GM19372 (cell line): ENCODE measurements around the gene CACNA2D1.

Experiments used
- ATAC-seq: cut with Tn5 transposase; IDR thresholded peaks from one replicate; pipeline ENCODE4 v1.9.1; 2021; ENCODE audit warnings: mild to moderate bottlenecking, low read depth, moderate library complexity; ENCODE audit not compliant: unreplicated experiment

CACNA2D1 gene

DNA sequence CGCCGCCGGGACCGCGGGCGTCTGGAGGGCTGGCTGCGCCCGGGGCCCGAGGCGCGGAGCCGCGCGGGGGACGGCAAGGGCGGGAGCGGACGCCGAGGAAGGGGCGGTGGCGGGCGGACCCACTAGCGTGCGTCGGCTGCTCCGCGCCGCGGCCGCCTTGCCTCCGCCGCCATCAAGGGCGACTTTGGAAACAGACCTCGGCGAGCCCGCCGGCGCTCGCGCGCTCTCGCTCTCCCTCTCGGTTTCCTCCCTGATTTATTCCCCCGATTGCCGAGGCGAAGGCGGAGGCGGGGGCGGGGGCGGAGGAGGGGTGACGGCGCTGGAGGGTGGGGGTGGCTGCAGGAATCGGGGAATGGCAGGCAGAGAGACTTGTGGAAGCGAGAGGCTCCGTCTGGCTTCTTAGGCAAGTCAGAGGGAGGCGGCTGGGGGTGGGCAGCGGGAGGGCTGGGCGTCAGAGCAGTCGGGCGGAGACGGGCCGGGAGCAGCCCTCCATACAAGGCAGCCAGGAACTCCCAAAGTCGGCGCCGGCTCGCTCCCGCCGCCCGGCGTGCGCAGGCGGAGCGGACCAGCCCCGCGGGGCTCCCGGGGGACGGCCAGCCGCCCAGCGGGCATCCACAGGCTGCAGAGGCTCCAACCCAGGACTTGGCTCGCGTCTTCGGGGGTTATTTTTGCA, at the start of gene CACNA2D1:
CACNA2D1 (minus strand) TSS at position 231 of the 673 bp plus-strand sequence.
- no peak for ATAC-seq

DNA sequence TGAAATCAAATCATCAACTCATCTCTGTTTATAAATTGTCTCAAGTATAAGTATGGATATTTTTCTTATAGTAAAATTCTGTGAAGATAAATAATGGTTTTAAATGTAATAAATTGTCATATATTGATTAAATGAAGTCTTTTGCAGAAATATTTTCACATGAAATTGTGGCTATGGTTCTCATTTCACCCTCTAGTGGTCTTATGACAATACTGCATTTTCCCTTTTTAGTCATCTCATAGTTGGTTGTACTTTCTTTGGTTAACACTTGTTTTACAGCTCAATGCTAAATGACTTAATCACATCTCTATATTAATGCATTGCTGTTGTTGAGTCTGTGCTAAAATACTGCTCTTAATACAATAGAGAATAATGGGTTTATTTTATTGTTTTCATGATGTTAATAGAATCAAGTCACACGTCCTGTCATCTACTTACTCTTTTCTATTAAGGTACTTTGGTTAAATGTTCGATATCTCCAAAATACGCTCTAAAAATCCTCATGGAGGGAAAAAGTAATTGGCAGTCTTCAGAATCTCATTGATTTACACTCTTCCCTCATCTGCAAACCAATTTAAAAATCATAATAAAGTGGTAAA, 38.0 kb upstream of the CACNA2D1 start:
- ATAC-seq = no peak

DNA sequence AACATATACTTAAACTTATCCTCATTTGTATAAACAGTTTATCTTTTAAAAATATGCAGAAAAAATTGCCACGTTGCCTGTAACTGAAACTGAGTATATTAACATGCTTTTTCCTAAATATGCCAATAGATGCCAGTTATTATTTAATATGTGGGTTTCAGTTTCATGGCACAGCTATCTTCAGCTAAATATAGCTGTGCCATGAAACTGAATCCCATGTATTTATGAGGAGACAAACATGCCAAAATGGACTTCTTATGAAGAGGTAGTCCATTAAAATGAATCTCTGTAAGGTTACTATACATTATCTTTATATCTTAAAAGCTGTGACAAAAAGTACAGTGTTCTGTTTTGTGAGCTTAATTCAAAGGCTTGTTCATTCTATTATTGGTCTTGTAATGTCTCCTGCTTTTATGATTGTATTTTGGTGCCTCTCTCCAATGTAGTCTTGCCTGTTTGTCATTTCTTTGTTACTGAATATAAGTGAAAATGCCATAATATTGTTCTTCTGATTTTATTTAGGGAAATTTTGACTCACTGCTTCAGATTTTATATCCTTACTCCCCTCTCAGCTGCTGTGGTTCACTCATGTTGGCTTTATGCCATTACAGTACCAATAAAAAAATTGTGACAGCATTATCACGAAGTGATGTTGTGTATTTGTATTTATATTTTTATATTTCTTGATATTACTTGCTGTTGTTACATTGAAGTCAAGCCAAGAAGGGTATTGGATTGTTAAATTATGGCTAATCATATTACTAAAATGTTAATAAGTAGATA, 34.3 kb upstream of the CACNA2D1 start:
- ATAC-seq = no peak

DNA sequence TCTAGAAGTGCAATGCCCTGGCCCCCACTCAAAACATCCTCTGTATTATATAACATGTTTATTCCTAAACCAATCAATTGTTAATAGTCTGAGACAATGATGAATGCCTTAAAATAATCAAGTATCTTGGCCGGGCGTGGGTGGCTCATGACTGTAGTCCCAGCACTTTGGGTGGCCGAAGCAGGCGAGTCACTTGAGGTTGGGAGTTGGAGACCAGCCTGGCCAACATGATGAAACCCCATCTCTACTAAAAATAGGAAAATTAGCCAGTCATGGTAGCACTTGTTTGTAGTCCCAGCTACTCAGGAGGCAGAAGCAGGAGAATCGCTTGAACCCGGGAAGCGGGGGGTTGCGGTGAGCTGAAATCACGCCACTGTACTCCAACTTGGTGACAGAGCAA, 29.4 kb upstream of the CACNA2D1 start:
- ATAC-seq = no peak

DNA sequence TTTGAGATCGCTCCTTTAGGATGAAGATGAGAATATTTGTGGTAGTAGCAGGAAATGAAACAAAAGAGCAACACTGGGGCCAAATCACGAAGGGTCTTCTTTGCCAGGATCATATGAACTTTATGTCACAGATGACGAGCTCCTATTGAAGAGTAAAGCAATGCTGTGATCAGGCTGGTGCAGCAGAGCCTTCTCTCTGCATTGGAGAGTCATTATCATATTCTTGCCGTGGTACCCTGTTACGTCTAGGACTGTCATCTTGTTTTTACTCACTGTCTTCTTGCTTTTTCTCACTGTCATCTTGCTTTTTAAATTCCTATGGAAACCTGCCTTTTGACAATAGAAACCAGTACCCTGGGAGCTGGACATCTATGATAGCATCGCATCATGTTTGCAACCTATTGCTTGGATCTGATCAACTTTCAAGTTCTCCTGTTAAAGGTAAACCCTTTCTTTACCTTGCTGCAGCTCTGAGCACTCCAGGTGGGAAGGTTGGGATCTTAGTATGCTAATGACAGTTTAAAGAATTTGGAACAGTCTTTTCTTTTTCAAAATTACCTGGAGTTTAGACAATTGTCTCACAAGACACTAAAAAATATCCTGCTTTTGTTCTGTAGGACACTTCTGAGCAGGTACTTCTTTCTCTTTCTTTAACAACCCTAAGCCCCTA, 27.9 kb upstream of the CACNA2D1 start:
- no peak for ATAC-seq

DNA sequence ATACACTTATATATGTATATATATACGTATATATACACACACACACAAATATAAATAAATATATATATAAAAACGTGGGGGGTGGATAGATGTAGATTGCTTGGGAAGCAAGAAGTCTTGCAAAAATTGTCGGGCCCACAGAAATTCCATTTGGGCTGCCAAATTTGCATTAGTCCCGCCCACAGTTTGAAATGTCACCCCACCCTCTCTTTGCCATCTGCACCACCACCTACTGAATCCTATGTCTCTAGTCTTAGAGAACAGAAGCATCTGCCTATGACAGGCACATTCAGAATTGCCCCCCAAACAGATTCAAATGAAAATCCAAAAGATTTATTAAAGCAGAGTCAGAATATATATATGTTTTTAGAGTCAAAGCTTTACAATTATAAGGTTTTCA, 25.6 kb upstream of the CACNA2D1 start:
- no peak for ATAC-seq

DNA sequence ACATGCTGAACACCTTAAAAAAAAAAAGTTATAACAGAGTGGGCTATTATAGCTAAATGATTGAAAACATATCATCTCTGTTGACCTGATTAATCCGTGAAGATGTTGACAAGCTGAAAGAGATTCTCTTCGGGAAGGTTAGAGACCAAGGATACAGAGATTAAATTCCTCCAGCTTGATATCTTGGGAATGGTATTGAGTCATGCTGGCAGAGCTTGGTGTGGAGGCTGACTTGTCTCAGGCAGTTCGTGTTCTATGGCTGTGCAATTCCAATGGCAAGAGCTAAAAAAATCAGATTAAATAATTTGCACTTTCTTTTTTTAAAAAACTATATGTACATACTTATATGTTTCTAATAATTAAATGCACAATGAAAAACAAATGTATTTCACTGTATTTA, 24.9 kb upstream of the CACNA2D1 start:
- no peak for ATAC-seq

DNA sequence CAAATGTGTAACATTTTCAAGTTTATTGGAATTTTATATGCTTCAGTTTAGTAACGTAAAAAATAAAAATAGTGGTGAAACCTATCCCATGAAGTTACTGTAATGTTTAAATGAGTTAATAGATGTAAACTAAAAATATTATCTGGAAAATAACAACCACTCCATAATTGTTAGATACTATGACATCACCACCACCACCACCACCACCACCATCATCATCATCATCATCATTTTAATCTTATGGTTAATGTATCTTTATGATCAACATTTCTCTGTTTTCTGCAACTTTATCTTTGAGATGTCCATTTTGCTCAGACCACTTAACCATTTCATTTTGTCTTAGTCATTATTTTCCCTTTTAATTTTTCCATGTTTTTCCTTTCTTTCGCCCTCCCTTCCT, 23.4 kb upstream of the CACNA2D1 start:
- no peak for ATAC-seq

DNA sequence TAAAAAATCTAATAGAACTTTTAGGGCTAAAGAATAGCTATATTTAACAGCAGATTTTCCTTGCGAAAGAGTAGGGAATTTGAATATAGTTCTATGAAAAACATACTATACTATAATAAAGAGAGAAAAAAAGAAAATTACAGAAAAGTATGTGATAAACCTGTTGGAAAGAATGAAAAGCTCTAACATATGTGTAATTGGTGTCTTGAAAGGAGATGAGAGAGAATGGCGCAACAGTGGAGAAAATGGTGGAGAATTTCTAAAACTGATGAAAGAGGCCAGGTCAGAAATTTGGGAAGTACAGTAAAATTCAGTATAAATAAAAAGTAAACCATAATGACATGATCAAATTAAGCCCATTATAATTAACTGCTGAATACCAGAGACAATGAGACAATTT, 20.8 kb upstream of the CACNA2D1 start:
- no peak for ATAC-seq

DNA sequence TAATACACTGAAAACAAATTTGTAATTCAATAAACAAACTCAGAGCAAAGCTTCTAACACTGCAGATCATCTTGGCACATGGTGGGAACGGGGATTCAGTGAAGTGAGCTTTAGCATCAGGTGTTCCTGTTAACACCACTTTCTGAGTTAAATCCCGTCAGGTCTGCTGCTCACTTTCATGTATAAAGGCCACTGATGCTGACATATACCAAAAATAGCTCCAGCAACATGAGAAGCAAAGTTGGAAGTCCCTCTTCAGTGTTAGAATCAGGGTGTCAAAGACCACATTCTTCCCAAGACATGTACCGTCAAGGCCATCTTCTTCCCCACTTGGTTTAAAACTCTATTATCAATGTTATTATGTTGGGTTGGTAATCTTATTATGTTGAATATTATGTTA, 11.7 kb upstream of the CACNA2D1 start:
- ATAC-seq = no peak

DNA sequence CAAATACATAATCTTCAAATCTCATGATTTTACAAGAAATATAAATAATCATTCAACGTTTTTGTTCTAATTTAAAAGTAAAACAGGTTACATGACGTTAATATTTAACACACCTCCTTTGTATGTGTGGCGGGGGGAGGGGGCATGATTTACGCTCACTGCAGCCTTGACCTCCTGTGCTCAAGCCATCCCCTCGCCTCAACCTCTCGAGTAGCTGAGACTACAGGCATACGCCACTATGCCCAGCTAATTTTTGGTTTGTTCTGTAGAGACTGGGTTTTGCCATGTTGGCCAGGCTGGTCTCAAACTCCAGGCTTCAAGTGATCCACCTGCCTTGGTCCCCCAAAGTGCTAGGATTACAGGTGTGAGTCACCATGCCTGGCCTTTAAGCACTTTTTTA, 7.2 kb upstream of the CACNA2D1 start:
- no peak for ATAC-seq

DNA sequence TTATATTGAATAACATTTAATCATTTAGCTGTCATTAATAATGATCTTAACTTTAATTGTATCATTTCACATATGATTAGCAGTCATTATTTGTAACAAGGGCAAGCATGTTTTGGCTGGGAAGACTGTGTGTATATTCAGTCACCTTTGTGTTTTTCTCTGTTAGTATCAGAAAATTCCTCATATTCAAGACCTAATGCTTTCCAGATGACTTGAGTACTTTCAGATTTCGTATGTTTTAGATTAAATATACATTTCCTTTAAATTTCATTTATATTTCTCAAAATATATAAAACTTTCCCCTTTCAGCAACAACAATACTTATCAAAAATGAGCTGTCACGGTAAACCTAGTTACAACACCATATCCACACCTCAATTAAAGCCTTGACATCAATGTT, 6.3 kb upstream of the CACNA2D1 start:
- ATAC-seq = no peak

DNA sequence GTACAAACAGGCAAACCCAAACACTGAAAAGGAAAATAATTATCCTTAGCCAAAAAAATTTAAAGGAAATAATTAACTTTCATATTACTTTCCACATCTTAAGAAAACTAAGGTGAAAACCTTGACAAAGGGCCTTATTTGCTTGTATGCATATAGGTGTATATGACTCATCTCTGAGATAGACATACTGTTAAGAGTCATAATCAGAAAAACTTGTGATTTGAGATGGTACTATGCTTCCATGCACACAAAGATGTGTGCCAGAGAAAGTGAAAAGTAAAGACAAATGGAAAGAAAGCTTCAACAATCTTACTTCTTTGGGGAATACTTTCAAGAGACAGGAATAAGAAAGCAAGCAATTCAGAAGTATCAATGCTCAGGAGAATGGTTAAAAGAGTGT, 3.3 kb upstream of the CACNA2D1 start:
- no peak for ATAC-seq

DNA sequence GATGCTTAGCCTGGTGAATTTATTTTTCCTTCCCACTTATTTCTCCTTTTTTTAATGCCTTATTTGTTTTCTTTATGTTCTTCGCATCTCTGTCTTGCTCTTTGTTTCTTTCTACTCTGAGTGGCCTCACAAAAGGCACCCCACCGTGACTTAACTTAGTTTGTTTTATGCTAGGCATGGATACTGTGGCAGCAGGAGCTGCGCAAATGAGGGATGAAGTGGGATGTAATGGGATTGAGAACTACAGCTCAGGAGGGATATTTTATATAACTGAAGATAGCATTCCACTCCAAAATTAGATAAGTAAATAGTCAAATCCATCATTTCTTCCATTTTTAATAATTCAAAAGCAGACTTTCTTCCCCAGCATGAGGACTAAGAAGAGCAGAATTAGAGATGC, 1.7 kb upstream of the CACNA2D1 start:
- no peak for ATAC-seq

DNA sequence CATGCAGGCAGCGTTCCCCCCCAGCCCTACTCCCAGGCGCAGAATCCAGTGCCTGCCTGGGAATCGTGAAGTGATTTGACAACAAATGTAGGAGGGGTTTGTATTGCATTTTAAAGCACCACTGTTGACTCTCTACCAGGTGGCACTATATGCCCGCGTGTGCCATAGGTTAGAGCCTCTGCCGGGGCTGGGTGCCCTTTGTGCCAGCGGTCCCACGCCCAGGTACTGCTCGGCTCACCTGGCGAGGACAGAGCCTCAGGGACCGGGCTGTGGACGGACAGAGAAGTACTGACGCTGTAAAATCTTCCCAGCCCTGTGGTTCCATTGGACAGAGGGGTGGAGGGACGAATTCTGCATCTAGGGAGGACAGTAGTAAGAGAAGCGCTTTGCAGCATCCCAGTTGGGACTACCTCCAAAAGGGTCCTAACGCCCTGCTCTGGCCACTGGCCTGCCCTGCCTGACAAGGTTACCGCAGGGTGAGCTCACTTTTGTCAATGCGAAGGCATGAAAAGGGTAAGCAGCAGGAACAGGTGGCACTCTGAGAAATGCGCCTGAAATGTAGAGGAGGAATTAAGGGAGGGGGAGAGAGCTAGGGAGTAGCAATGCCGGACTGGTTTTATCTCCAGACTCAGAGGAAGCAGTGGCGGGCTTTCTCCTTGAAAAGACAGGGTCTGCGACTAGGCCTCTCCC, 788 bp upstream of the CACNA2D1 start:
- ATAC-seq = no peak

DNA sequence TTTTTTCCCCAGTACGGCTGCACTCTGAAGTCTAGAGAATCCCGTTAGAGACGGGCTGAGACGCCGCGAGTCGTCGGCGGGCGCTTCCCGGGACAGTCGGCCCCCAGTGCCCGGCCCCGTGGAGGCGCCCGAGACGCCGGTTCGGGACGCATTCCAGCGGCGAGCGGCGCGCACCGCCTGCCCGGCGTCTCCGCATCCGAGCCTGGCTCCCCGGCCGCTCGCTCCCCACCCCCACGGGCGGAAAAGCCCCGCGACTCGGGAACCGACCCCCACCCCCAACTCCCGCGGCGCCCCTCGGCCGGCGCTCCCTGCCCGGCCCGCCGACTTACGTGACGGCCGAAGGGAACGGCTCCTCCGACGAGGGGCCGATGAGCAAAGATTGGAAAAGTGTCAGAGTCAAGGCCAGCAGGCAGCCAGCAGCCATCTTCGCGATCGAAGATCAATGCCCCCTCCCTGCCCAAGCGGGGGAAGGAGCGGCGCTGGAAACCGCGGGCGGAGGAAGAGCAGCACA, 486 bp downstream of the CACNA2D1 start:
- no peak for ATAC-seq

DNA sequence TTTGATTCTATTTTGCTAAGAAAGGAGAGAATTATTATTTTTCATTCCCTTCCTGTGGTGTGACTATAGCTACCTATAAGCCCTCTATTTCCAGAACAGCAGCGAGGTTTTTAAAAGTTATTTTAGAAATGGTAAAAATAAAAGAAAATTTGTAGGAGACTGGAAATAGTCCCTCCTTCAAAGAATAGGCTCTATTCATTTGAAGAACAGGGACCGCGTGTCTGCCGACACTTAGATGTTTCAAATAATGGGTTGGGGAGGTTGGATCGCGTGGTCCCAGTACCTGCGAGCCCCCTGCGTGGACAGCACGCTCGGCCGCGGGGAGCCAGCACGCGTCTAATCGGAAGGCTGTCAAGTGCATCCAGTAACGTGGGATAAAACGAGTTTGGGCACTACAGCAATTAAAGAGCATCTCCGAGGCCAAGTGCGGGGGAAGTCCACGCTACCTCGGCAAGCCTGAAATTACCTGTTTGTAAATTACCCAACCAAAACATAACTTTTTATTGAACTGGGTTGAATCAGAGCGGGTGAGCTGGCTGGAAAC, 1.0 kb downstream of the CACNA2D1 start:
- ATAC-seq = no peak

DNA sequence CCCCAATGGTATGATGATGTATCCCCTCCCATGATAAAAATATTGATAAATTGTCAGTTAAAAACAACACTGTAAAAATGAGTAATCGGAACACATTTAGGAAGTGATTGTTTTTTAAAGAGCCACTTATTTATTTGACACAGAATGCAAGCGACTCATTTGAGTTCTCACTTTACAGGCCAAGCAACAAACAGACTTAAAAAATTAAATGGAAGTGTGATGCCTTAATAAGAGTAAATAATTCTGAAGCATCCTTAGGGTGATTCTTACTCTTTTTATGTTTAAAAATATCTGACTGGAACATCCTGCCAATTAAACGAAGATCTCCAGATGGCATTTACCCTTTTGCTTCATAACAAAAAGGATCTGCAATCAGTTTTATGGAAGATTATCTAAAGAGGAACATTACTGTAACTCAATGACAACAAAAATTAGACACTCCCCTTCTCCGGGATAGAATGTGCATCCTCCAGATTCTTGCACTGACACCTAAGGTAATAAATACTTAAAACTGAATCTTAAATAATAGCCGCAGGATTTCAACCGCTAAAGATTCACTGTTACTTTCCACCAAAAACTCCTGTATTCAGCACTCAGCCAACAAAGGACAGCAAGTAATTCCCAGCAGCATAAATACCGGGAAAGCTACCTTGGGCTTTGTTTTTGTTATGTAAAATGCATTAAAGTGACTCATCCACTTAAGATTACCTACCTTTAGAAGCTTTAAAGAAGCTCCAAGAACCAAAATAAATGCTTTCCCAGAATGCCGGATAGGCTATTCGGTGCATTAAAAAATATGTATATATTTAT, 1.7 kb downstream of the CACNA2D1 start:
- no peak for ATAC-seq

DNA sequence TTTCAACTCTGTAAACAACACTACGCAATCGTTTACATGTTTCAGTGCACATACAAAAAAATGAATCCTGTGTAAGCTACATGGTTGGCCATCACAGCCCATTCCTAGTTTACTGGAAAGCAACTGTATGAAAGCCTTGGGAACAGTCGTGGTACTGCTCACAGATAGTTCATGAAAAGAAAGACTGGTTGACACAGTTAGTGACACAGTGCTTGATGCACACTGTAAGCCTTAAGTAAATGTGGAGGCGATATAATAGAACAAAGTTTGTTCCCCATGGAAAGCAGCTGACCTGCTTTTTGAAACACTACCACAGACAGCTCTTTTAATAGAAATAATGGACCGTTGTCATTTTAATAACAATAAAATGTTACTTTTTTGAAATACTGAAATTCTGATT, 5.1 kb downstream of the CACNA2D1 start:
- ATAC-seq = no peak
